ENCODE measurements around the gene ZNF888. TPM values are rescaled to one million over a fixed set of nuclear protein-coding genes. Genes with fewer than 3 reads are reported as not detected.
A peak's percentile ranks its signal among the peaks of the same experiment; 100 is the strongest.
"Not testable (repeated sequence)": the region's sequence is repeated elsewhere in the genome, so short reads cannot be mapped to it uniquely, and the experiment has no call there.

The ZNF888 gene
- total and polyA plus RNA-seq, 9 of the 15 experiments (the other 6 are each of a cell fraction or from before 2014, with no cell fraction given): 1.6 to 13.3 (median 9.9) TPM

DNA sequence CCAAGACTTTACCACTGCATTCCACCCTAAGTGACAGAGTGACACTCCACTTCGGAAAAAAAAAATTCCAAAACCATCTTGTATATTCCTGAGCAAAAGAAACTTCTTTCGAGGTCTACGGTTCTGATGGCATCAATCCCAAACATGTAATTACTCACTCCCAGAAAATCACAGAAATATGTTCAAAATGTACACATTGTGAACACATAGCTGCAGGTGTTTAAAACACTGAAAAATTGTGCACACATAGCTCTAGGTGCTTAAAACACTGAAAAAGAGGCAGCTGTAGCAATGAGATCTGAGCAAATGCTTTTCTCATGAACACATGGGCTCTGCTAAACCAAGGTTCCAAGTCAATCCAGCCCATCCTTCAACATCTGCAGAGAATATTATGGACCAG lies 51.8 kb downstream of the ZNF888 start (continued):
- TF ChIP-seq, protein P1, sequence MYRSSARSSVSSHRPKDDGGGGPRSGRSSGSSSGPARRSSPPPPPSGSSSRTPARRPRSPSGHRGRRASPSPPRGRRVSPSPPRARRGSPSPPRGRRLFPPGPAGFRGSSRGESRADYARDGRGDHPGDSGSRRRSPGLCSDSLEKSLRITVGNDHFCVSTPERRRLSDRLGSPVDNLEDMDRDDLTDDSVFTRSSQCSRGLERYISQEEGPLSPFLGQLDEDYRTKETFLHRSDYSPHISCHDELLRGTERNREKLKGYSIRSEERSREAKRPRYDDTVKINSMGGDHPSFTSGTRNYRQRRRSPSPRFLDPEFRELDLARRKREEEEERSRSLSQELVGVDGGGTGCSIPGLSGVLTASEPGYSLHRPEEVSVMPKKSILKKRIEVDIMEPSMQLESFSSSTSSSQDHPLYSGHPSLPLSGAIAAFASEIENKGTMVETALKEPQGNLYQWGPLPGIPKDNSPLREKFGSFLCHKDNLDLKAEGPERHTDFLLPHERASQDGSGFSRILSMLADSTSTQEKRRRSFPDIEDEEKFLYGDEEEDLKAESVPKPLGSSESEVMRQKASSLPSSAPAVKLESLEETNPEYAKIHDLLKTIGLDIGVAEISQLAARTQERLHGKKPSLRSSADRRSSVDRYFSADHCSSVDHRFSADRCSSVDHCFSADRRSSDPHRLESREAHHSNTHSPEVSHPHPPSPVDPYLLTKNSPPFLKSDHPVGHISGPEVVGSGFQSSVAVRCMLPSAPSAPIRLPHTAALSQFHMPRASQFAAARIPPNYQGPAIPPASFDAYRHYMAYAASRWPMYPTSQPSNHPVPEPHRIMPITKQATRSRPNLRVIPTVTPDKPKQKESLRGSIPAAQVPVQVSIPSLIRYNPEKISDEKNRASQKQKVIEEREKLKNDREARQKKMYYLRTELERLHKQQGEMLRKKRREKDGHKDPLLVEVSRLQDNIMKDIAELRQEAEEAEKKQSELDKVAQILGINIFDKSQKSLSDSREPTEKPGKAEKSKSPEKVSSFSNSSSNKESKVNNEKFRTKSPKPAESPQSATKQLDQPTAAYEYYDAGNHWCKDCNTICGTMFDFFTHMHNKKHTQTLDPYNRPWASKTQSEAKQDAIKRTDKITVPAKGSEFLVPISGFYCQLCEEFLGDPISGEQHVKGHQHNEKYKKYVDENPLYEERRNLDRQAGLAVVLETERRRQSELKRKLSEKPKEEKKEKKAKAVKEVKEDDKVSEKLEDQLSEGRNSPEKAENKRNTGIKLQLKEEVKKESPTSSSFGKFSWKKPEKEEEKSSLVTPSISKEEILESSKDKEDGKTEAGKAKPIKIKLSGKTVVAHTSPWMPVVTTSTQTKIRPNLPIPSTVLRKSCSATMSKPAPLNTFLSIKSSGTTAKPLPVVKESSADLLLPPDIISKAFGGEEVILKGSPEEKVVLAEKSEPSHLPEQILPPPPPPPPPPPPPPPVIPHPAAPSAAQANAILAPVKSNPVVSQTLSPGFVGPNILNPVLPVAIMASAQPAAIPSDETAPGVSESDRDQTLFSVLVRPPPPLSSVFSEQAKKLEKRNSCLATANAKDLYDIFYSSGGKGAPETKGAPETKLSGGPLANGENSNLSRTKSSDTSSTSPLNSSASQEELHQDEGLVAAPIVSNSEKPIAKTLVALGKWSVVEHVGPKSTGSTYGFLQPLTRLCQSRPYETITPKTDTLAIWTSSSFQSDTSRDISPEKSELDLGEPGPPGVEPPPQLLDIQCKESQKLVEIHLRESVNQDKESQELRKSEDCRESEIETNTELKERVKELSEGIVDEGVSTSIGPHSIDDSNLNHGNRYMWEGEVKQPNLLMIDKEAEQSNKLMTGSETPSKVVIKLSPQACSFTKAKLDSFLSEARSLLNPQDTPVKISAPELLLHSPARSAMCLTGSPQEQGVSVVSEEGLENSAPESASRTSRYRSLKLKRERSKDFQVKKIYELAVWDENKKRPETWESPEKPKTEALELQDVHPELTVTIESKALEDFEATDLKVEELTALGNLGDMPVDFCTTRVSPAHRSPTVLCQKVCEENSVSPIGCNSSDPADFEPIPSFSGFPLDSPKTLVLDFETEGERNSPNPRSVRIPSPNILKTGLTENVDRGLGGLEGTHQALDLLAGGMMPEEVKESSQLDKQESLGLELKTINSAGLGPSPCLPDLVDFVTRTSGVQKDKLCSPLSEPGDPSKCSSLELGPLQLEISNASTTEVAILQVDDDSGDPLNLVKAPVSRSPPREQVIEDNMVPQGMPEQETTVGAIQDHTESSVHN (IDR thresholded peaks at IDR 0.05; ENCODE audit: borderline replicate concordance in 1 of 2, low read depth in 1 of 2): no peak
- no peak for TF ChIP-seq SLC30A9 (CRISPR knock-in tag; IDR thresholded peaks at IDR 0.05)
- no peak for TF ChIP-seq ZNF232 (CRISPR knock-in tag; IDR thresholded peaks at IDR 0.05)
- no peak for TF ChIP-seq HLTF (IDR thresholded peaks at IDR 0.05)
- TF ChIP-seq TFE3 (CRISPR knock-in tag; IDR thresholded peaks at IDR 0.05): no peak
- no peak for TF ChIP-seq NR2F6 (CRISPR knock-in tag; IDR thresholded peaks at IDR 0.05)
- TF ChIP-seq POLR2AphosphoS5 (IDR thresholded peaks at IDR 0.05; ENCODE audit: control insufficient read depth, insufficient read depth, low read depth, low read length): no peak
- TF ChIP-seq, protein P2, sequence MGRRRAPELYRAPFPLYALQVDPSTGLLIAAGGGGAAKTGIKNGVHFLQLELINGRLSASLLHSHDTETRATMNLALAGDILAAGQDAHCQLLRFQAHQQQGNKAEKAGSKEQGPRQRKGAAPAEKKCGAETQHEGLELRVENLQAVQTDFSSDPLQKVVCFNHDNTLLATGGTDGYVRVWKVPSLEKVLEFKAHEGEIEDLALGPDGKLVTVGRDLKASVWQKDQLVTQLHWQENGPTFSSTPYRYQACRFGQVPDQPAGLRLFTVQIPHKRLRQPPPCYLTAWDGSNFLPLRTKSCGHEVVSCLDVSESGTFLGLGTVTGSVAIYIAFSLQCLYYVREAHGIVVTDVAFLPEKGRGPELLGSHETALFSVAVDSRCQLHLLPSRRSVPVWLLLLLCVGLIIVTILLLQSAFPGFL (CRISPR knock-in tag; IDR thresholded peaks at IDR 0.05): no peak
- TF ChIP-seq ZNF354B (CRISPR knock-in tag; IDR thresholded peaks at IDR 0.05): no peak
- TF ChIP-seq STAT5A (IDR thresholded peaks at IDR 0.05; ENCODE audit: borderline replicate concordance, low read length): no peak

DNA sequence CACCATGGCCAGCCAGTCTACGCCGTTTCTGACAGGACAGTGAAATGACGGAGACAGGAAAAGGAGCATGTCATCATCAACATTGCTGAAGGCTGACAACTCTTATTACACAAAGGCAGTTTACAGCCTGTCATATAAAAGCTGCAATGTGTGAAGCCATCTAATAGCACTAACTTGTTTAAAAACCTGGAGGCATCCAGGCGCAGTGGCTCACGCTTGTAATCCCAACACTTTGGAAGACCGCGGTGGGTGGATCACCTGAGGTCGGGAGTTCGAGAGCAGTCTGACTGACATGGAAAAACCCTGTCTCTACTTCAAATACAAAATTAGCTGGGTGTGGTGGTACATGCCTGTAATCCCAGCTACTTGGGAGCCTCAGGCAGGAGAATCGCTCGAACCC lies 55.2 kb downstream of the ZNF888 start:
- BruUV-seq (replicated peaks); intact Hi-C loops (cut with micrococcal nuclease); H3K79me2 ChIP-seq (ENCODE audit: control insufficient read depth, insufficient read depth, low read length); H3K4me2 ChIP-seq (ENCODE audit: insufficient read depth, low read length); in situ Hi-C loops (cut with MboI); H3K9ac ChIP-seq (ENCODE audit: insufficient read depth in 1 of 2, low read depth in 2 of 2, low read length in 2 of 2); H3K27me3 ChIP-seq (ENCODE audit: control insufficient read depth in 2 of 2, insufficient read depth in 2 of 2, low read length in 2 of 2); H3K9me1 ChIP-seq (ENCODE audit: control insufficient read depth, insufficient read depth, low read length); H2AFZ ChIP-seq (ENCODE audit: low read depth, low read length); H3K9me3 ChIP-seq (replicated peaks; ENCODE audit: control insufficient read depth, insufficient read depth, low read depth, low read length); H4K20me1 ChIP-seq (replicated peaks; ENCODE audit: control insufficient read depth, insufficient read depth, low read length); ATAC-seq; H3K36me3 ChIP-seq (ENCODE audit: control insufficient read depth, insufficient read depth, low read length); H3K27ac ChIP-seq (ENCODE audit: extremely low read depth, low read depth, low read length); DNase-seq (ENCODE audit: extremely low read depth in 1 of 4, low spot score in 3 of 4); CTCF ChIA-PET (ENCODE audit: low intra/inter-chr PET ratio); H3K4me3 ChIP-seq; POLR2A ChIA-PET; H3K4me1 ChIP-seq (replicated peaks in 1 of 2; ENCODE audit: control insufficient read depth in 2 of 2, insufficient read depth in 2 of 2, low read length in 2 of 2): not testable (repeated sequence)
- 90% methylated on average over 11 of the region's 11 CpGs for WGBS (ENCODE audit: insufficient coverage, low coverage, missing lambda C conversion rate)
- FAIRE-seq: peak; percentile 26
